IPS DF 4.7 (cell line): ENCODE results near the gene ABCF3.
"Not testable (repeated sequence)": the region's sequence is repeated elsewhere in the genome, so short reads cannot be mapped to it uniquely, and the experiment has no call there.

ENCODE experiments used
- DNase-seq: peaks from one replicate; pipeline ENCODE4 v3.0.0-alpha.2; 2013; ENCODE audit warnings: low spot score; ENCODE audit errors: extremely low read depth

The ABCF3 gene, protein sequence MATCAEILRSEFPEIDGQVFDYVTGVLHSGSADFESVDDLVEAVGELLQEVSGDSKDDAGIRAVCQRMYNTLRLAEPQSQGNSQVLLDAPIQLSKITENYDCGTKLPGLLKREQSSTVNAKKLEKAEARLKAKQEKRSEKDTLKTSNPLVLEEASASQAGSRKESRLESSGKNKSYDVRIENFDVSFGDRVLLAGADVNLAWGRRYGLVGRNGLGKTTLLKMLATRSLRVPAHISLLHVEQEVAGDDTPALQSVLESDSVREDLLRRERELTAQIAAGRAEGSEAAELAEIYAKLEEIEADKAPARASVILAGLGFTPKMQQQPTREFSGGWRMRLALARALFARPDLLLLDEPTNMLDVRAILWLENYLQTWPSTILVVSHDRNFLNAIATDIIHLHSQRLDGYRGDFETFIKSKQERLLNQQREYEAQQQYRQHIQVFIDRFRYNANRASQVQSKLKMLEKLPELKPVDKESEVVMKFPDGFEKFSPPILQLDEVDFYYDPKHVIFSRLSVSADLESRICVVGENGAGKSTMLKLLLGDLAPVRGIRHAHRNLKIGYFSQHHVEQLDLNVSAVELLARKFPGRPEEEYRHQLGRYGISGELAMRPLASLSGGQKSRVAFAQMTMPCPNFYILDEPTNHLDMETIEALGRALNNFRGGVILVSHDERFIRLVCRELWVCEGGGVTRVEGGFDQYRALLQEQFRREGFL

DNA sequence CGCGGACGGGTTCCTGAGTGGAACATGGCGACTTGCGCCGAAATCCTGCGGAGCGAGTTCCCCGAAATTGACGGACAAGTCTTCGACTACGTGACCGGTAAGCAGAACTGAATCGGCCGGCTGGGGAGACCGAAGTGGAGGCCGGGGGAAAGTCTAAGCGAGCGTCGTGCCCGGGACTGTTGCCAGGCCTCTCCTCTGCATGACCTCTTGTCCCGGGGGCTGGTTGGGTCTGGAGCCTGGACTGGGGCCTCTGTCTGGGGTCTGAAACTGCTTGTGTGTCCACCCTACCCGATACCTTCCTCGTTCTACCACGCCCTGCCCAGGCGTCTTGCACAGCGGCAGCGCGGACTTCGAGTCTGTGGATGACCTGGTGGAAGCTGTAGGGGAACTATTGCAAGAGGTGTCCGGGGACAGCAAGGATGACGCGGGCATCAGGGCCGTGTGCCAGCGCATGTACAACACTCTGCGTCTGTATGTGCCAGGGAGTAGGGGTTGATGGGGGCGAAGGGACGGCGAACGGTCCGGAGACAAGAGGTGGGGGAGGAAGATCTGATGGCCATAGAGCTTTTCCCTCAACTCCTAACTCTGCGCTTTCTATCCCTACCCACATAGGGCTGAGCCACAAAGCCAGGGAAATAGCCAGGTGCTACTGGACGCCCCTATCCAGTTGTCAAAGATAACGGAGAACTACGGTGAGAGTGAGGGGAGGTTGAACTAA lies at the start of gene ABCF3:
TSS of gene ABCF3 (plus strand) at position 16 of the 718 bp plus-strand sequence. CDS start at position 25, 9 bp downstream.
- DNase-seq: no peak

DNA sequence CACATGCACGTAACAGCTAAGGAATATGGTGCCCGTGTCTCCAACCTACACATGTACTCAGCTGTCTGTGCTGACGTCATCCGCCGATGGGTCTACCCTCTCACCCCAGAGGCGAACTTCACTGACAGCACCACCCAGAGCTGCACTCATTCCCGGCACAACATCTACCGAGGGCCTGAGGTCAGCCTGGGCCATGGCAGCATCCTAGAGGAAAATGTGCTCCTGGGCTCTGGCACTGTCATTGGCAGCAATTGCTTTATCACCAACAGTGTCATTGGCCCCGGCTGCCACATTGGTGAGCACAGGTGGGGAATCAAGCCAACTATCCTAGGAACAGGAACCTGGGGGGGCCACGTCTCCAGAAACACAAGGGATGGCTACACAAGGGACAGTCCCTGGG lies 45.6 kb upstream of the ABCF3 start:
- DNase-seq: no peak

DNA sequence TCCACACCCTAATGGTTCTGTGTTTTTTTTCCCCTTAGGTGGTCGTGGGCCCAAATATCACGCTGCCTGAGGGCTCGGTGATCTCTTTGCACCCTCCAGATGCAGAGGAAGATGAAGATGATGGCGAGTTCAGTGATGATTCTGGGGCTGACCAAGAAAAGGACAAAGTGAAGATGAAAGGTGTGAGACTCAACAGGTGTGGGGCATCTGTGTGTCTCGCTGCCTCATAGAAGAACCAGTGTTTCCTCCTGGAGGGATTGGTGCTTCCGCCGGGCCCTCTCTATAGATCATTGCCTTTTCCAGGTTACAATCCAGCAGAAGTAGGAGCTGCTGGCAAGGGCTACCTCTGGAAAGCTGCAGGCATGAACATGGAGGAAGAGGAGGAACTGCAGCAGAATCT lies 43.8 kb upstream of the ABCF3 start:
- DNase-seq: no peak

DNA sequence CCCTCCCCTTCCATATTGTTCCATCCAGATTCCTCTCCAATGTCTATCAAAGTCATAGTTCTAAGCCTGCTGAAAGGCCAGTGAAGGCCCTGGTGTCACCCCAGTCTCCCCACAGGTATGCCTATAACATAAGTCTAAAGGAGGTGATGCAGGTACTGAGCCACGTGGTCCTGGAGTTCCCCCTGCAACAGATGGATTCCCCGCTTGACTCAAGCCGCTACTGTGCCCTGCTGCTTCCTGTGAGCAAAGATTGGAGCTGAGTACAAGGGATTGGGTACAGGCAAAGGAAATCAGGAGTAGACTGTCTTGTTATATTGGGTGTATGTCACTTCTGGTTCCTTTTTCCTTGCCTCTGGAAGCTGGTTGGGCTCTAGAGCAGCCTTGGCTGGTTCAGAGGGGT lies 42.7 kb upstream of the ABCF3 start:
- DNase-seq: no peak

DNA sequence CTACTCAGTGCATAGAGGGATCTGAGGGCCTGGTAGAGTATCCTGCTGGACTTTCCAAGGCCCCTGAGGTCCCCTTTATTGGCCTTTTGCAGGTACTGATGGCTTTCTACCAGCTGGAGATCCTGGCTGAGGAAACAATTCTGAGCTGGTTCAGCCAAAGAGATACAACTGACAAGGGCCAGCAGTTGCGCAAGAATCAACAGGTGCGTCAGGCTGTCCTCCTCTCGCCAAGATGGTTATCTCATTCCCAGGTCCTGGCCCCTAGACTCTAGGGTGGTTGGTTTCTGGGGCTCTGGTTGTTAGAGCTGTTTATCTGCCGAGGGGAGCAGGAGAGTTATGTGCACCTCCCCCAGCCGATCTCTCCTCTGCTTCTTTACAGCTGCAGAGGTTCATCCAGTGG lies 41.5 kb upstream of the ABCF3 start:
- no peak for DNase-seq

DNA sequence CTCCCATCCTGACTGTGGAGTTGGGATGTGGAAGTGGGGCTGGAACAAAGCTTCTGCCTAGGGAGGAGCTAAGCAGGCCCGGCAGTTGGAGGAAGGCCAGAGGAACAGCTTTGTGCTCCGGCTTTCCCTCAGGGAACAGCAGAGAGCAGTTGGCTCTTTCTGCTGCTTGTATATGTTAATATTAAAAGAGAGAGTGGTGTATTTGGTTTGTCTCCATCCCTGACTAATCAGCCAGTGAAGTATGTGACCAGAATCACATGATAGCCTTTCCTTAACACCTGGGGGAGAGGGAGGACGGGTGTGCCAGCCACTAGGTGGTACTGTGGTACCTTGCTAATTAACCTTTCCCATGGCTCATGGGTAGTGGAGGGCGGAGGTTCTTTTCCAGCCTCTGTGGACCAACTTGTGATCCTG lies 40.9 kb upstream of the ABCF3 start:
- DNase-seq: no peak

DNA sequence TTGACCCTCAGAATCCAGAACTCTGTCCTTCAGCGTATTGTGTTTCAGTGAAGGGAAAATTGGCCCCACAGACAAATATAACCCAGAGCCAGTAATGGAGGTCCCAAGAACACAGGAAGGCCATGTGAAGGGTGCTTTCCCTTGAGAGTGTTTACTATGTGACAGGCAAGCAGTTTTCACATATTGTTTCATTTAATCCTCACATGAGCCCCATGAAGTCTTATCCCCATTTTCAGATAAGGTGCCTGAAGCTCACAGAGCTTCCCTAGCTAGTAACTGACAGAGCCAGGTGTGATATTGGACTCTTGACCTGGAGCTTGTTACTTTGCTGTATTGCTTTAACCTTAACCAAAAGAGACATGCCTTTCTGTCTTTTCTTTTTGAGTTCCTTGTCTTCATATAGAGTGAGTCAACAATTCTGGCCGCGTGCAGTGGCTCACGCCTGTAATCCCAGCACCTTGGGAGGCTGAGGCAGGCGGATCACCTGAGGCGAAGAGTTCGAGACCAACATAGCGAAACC lies 40.2 kb upstream of the ABCF3 start:
- DNase-seq: no peak

DNA sequence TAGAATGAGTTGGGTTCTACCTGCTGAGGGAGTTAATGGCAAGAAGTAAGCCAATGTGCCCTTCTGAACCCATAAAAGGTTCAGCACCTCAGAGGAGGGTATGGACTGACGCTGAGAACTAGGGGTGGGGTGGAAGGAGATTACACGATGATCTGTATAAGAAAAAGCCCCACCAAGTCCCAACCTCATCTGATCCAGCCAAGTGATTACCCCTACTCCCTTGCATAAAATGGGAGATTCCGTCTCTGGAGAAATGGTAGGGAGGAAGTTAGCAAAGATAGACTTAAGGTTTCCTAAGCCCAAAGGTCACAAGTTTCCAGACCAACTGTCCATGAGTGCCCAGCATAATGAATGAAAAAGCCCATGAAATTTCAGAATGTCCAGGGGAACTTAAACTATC lies 37.9 kb upstream of the ABCF3 start:
- DNase-seq: no peak

DNA sequence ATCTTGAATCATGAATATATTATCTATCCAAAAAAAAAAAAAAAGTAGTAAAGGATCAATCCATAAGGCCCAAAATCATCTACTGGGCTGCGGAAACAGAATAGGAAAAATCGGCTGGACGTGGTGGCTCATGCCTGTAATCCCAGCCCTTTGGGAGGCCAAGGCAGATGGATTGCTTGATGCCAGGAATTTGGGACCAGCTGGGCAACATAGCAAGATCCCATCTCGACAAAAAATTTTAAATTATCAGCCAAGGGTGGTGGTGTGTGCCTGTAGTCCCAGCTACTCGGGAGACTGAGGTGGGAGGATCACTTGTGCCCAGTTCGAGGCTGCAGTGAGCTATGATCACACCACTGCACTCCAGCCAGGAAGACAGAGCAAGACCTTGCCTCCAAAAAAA lies 36.9 kb upstream of the ABCF3 start:
- DNase-seq: no peak

DNA sequence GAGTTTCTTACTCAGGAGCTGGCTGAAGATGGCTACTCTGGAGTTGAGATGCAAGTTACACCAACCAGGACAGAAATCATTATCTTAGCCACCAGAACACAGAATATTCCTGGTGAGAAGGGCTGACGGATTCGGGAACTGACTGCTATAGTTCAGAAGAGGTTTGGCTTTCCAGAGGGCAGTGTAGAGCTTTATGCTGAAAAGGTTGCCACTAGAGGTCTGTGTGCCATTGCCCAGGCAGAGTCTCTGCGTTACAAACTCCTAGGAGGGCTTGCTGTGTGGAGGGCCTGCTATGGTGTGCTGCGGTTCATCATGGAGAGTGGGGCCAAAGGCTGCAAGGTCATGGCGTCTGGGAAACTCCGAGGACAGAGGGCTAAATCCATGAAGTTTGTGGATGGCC lies 36.2 kb upstream of the ABCF3 start:
- DNase-seq: not testable (repeated sequence)

DNA sequence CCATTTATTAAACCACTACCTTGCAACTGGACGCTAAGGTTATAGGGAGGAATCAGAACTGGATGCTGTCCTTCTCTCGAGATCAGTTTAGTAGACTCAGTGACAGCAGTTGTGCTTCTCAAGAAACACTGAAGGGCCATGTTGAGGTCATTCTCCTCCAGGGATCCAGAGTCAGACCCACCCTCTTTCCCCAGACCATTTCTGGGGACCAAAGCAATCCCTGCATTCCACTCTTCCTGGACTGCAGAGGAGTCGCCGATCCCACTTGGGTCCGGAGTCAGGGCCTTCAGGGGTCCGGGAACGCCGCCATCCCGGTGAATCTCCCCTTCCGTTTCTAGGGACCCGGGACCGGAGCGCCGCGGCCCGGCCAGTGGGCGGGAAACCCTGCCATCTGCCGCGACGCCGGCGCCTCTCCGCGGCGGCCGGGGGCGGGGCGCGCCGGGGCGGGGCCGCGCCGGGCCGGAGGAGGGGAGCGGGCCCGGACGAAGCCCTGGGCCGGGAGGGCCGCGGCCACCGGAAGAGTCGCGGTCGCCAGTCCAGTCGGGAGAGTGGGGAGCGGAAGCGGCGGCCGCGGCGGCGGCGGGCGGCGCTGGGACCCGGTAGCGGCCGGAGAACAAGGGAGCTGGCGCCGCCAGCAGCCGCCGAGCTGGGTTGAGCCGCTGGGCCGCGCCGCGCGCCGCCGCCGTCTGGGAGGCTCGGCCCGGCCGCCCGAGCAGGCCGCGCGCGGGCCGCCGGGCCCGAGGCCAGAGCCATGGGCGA lies 30.9 kb upstream of the ABCF3 start, which contains the start of gene DVL3:
TSS of gene DVL3 (plus strand) at position 493 of the 759 bp plus-strand sequence. CDS start at position 752, 259 bp downstream.
- DNase-seq: no peak

DNA sequence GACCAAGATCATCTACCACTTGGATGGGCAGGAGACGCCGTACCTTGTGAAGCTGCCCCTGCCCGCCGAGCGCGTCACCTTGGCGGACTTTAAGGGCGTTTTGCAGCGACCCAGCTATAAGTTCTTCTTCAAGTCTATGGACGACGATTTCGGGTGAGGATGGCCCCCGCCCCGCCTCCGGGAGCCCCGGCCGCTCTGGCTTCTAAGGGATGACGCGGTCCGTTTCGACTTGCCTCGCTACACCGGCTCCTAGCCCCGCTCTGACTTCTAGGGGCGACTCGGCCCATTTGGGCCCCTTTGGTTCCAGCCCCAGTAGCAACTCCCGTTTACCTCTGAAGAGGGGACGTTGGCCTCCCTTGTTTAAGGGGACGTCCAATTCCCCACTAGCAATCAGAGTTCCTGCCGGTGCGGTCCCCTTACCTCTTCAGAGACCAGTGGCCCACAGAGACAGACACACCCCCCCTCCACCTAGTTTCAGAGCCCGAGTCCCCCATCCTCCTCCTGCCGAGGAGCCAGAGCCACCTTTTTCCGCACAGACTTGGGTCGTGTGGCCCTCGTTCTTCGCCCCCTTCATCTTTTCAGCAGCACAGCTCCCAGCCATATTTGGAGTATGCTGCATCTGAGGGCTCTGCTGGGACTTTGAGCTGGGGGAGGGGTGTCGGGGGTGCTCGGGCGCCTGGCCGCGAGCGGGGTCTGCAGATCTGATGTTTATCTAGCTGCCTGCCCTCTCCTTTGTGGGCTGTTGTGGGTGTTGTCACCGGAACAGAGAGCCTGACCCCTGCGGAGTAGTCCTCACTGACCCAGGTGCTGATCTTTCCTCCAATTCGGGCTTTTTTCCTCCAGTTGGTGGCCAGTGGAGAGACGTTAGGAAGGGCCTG lies 30.1 kb upstream of the ABCF3 start:
- no peak for DNase-seq

DNA sequence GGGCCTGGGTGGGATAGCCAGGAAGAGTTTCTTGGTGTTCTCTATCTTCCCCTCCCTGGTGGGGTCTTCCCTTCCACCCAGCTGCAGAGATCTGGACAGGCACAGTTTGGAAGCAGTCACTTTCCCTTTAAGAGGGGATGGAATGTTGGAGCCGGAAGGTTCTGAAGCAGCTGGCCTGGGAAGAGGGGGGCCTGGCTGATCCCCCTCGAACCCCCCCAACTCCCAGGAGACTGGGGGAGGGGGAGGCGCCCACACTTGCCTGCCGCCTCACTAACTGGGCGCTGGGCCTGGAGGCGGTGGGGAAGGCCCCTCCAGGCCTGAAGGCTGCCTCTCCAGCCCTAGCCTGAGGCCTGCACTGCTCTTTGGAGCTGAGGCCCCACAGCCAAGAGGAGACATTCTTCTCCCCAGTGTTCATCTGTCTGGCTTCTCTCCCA lies 29.5 kb upstream of the ABCF3 start:
- no peak for DNase-seq

DNA sequence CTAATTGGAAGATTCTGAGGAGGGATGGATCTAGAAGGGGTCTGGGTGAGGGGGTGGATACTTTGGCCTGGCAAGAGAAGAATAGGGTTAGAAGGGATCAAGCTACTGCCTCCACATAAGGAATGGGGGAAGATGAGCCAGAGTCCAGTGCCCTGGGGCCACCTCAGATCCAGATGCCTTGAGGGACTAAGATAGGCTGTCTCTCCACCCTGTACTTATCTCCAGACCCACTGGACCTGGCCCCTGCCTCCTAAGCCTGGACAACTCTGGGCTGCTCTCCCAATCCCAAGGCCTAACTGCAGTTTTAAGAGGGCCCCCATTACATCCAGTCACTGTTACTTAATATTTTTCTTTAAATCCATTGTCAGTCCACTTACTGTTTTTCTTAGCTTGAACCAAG lies 28.8 kb upstream of the ABCF3 start:
- no peak for DNase-seq

DNA sequence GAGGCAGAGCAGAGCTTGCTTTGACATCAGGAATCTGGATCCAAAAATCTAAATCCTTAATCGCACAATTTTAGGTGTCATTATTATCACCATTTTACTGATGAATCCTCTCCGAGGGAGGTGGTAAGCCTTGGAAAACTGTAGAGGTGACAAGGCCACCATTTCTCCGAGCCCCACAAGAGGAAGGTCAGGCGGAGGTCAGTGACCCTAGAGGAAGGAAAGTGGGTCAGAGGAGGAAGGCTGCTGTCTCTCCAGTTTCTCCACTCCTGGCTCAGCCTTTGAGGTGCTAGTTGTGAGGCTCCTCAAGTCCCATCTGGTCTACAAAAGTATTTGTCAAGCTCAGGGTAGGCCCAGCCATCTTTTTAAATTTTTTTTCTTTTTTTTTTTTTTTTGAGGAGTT lies 27.6 kb upstream of the ABCF3 start:
- no peak for DNase-seq

DNA sequence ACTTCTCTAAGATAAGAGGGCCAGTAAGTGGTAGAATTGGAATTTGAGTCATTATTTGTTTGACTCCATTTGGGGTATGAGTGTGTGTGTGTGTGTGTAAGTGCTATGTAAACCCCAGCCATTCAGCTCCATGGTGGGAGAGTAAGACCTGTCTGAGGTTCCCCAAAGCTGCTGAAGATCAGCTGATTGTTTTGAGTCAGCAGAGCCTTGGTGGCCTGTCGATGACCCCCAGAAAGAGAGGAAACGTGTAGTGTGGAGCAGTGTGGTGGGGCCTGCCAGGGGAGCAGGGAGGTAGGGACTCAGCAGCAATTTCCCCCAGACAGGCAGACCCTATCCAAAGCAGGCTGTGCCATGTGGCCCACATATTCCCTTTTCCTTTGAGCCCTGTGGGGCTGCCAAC lies 25.5 kb upstream of the ABCF3 start:
- DNase-seq: no peak

DNA sequence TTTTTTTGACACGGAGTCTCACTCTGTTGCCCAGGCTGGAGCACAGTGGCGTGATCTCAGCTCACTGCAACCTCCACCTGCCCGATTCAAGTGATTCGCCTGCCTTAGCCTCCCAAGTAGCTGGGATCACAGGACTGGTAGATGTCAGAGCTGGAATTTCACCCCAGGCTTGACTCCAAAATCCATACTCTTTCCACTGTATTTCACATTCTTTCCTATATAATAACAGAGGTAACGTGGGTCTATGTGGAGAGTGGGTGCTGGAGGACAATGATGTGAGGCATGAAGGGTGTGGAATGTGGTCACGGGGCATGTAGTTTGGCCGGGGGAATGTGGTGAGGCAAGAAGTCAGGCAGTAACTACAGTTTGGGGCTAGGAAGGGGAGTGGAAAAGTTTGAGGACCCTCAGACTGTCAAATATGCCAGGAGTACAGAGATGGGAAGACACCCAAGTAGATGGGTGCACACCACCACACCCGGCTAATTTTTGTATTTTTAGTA lies 23.4 kb upstream of the ABCF3 start:
- DNase-seq: not testable (repeated sequence)

DNA sequence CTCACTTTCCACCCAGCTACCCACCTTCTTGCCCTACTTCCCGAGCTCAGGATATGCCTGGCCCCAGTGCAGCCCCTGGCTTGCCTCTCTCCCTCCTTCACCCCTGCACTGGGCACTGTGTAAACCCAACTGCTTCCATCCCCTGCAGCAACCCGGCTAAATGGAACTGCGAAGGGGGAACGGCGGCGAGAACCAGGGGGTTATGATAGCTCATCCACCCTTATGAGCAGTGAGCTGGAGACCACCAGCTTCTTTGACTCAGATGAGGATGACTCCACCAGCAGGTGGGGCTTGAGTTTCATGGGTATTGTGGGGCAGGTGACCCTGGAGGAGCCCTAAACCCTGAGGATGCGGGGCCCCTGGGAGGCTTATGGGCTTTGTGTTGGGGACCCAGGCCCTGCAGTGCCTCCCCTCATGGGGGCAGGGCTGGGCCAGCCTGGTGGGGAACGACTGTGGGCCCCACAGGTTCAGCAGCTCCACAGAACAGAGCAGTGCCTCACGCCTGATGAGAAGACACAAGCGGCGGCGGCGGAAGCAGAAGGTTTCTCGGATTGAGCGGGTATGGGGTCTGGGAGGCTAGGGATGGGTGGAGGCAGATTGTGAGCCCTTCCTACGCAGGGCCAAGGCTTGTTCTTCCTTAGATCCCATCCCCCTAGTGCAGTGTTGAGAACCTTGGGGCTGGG lies 21.2 kb upstream of the ABCF3 start:
- no peak for DNase-seq

DNA sequence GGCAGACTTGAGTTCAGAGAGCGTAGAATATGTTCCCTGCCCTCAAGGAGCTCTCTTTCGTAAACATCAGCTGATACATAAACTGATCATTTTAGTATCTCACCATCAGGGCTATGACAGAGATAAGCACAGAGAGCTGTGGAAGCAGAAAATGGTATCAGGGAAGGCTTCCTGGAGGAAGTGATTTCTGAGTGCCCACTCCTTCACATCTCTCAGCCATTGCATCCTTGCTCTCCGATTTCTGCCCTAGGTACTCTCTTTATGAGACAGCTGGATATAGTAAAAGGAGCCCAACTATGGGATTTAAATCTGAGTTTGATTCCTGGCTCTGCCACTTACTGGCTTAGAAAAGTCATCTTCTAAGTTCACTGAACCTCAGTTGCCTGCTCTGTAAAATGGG lies 20.5 kb upstream of the ABCF3 start:
- DNase-seq: no peak
